Inflammatory macrophage (primary cell): ENCODE data around the gene TNS3.
A peak's percentile ranks its signal among the peaks of the same experiment; 100 is the strongest.
"Not testable (repeated sequence)": the region's sequence is repeated elsewhere in the genome, so short reads cannot be mapped to it uniquely, and the experiment has no call there.

Source experiments
- DNase-seq, 2 donors: peaks; one replicate each; pipeline ENCODE4 v3.0.0-alpha.2; 2020 to 2022

Gene TNS3

DNA sequence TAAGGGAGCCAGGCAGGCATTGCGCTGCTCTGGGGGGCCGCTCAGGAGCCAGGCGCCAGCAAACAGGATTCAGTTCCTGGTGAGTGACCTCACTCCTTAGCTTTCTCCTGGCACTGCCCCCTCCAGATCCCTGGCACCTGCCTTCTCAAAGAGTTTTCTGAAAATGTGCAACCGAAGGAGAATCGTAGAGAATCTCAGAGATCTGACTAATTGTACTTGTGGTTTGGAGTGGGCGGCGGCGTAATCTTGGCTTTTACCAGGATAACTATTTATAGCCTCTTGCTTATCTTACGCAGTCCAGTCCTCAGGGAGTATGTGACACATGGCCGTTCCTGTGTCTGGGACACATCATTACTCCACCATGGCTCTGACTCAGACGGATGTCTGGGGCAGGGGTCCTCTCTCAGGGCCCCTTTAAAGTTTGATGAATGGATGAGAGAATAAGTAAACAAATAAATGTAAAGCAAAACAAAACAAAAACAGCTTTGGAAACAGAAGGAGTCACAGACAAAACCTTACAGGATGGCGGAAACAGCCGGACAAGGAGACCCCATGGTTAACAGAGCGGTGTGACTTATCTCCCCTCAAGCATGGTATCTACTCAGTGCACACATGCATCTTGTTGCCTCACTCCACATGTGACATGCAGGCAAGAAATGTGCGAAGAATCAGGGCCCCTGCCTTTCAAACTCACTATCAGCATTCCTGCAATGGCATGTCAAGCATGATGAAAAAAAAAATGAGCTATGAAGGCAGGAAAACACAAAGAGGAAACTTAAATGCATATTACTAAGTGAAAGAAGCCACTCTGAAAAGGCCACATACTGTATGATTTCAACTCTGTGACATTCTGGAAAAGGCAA lies 99.7 kb downstream of the TNS3 start:
- peak; percentile 90 to 94 for DNase-seq

DNA sequence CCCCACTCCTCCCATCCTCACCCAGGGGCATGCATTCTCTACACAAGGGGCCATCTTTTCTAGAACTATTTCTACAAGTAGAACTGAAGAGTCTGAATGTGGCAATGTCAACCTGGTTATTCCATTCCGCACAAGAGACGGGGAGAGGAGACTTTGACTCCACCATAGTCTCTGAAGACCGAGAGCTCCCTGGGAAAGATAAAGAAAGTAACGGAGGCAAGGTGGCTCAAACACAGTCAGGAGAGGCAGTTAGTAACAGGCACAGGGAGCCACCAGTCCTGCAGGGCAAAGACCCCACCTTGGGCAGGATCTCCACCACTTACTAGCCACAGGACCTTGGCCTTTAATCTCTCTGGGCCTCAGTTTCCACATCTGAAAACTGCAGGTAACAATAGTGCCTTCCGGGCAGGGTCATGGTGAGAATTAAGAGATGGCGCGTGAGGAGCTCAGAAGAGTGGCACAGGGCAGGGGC lies 100.3 kb downstream of the TNS3 start:
- DNase-seq: no peak

DNA sequence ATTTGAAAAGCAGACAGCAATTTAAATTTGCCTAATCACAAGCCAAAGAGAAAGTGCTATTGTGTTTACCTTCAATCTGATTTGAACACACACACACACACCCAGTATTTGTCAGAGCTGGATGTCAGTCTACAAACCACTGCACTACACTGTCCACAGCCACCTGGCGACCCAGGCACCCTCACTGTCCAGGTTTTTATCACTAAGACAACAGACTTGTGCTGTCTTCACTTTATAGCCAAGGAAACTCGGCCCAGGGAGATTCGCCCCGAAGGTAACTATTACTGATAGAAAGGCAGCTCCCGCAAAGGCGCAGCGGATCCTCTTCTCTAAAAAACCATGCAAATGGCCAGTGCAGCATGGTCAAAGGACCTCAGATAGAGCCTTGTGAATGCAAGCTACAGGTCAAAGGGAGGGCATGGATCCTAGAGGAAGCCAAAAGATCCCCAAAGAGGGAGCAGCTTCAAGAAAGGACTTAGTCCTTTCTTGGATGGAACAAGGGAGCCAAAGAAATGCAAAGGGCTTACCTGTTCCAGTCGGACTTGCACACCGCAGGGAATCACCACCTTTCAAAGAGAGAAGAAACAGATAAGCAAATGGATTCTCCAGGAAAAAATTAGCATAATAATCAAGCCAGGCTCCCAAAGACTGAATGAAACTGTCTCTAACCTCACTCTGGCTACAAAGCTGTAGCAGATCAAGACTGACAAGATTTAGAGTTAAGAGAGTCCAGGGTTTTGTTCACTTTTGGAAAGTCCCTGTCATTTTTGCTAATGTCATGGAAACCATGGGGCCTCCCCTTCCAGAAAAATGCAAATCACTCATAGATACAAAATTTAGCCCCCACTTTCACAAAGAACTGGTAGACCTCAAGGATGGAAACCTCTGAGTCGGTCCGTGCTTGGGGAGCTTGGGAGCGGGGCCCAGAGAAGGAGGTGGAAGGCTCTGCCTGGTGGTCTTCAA lies 101.1 kb downstream of the TNS3 start:
- peak; percentile 52 to 55 for DNase-seq

DNA sequence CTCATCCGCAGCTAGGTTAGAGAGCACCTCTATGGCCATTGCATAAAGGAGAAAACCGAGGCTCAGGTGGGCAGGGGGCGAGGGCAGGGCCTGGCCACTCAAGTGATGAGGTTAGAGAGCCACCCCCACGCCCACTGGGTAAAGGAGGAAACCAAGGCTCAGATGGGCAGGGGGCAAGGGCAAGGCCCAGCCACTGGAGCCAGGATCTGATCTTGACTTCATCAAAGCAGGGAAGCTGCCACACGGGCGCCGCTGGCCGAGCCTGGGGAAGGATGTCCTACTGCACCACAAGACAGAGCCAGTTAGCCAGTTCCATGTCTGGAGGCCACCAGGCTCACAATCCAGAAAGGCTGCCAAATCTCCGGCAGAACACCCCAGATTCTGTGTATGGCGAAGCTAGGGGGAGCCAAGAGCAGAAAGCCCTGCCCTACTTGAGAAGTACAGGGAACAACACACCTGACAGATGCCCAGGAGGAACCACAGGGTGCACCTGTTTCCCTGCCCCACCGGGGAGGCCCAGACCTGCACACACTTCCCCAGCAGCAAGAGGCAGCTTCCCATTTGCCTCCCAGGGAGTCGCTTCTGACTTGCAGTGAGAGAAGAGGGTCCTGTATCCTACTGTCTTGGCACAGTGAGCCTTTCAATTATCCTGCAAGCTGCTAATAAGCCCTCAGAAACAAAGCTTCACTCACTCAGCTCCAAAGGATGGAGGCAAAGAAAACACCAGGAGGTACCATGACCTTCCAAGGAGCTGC lies 101.9 kb downstream of the TNS3 start:
- DNase-seq: peak in 1 of 2 donors; percentile 40

DNA sequence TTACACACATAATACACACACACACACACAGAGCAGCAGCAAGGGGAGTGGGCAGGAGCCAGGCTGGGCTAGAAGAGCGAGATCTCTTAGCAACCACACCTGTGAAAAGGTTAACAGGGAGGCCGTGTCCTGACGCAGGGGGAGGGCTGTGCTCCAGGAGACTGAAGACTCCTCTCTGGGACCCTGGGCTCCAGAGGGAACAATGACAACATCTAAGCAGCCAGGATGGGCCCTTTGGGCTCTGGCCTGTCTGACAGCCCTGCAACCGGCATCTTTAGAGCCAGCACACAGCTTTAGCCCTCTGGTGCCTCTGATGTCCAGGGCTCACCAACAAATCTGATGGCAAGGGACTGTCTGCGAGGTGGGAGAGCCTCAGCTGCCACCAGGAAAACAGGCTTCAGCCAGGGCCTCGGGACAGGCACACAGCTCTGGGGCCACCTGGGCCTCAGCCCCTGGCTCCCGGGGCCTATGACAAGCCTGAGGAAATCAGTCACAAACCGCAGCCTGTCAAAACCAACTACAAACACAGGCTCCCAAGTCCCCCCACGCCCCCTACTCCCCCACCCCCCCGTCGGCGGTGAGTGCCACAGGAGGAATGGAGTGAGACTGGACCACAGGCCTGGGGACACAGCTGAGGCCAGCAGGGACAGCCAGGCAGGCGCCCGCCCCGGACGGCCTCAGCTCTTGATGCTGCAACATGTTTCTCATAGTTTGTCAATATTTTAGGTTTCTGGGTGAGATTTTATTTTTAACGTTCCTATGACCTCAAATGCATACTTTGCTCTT lies 102.8 kb downstream of the TNS3 start:
- DNase-seq: peak in 1 of 2 donors; percentile 32

DNA sequence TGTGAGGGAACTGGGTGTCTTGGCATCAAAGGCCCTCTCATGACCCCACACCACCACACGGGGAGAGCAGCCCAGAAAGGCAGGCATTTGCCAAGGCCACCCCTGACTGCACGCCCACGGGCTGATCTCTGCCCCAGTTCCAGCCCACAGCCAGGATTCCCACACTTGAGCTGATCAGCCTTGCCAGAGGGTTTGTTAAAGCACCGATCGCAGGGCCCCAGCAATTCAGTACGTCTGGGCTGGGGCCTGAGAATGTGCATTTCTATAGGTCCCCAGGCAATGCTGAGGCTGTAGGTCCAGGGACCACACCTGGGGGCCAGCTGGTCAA lies 103.9 kb downstream of the TNS3 start:
- DNase-seq: peak; percentile 83 to 92

DNA sequence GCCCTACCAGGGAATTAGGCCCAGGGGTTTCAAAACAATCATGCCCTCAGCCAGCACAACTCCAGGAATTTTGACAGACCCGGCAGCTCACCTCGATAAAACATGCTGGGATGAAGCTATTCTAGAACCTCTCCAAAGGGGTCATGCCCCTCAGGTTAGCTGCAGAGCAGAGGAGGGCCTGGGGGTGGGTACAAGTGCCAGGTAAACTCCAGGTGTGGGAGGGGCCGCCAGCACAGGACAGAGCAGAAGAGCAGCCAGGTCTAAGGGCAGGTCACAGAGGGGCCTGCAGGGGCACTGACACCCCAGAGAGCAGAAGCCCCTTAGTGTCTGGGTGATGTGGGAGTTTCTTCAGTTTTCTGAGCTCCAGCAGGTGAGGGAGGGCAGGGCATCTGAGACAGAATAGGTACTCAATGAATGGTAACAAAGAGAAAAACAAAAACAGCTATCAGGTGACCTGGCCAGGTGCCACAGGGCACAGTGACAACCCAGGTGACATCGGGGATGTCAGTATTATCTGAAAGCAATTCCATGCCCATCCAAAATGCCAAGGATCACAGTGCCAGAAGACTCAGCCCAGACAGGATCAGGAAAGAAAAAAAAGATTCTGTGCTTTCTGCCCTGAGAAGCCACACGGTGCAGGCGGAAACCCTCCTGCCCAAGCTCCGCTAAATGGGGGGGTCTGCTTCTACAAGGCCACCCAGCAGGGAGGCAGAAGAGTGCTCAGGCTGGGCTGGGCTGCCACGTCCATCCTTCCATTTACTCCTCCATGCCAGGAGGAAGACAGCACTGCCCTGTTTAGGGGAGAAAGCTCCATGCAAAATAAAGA lies 104.5 kb downstream of the TNS3 start:
- no peak for DNase-seq

DNA sequence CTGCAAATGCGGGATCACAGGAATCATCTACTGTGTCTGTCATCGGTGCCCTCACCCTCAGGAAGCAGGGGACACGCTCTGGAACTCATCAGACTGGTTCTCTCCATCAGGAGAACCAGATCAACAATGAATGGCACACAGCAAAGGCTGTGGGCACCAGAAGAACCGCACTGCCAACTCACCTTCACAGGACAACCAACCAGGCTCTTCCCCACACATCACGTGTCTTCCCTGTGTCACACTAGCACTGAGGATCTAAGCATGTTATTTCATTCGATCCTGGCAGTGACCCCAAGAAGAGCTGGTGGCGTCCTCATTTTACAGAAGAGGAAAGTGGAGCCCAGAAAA lies 106.1 kb downstream of the TNS3 start:
- no peak for DNase-seq

DNA sequence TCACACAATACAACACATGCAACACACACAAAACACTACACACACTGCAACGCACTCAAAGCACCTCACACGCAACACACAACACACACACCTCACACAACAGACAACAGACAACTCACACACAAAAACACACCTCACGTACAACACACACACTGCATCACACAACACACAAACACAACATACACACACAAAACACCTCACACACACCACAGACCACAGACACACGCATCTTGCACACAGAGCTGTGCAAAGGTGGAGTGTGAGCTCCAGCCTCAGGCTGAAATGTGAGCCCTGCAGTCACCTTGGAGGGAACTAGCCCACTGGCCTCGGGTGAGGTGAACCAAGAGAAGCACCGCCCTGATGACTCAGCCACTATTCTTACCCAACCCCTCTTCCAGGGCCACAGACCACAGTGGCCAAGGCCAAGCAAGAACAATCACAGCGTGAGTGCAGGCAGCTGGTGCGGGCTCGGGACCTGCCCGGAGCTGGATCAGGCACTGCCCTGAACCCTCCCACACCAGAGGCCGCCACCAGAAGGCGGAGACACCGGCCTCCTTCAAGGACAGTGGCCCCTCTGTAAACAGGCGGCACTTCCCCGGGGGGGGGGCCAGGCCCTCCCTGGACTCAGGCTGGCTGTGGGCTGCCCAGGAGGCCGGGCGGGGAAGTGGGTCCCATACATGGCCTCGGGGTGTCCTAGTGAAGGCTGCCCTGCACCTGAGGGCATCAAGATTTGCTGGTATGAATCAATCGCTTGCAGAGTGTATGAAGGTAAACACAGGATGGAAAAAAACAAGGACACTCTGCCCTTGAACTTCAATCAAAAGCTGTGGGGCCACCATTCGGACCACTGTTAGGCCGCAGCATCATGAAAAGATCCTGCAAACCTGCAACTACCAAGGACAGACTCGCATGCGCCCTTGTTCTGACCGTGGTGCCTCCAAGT lies 106.7 kb downstream of the TNS3 start:
- DNase-seq: peak; percentile 98

DNA sequence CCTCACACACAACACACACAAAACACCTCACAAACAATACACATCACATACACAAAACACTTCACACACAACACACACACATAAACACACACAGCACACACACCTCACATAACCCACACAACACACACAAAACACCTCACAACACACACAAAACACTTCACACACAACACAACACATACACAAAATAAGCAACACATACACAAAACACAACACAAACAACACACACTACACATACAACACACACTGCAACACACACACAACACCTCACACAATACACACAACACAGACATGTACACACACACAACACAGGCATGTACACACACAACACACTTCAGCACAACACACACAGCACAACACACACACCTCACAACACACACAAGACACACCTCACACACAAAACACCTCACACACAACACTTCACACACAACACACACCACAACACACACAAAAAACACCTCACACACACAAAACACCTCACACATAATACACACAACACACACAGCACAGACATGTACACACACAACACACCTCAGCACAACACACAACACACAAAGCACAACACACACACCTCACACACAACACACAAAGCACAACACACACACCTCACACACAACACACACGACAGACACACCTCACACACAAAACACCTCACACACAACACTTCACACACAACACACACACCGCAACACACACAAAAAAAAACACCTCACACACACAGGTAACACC lies 107.5 kb downstream of the TNS3 start:
- no peak for DNase-seq

DNA sequence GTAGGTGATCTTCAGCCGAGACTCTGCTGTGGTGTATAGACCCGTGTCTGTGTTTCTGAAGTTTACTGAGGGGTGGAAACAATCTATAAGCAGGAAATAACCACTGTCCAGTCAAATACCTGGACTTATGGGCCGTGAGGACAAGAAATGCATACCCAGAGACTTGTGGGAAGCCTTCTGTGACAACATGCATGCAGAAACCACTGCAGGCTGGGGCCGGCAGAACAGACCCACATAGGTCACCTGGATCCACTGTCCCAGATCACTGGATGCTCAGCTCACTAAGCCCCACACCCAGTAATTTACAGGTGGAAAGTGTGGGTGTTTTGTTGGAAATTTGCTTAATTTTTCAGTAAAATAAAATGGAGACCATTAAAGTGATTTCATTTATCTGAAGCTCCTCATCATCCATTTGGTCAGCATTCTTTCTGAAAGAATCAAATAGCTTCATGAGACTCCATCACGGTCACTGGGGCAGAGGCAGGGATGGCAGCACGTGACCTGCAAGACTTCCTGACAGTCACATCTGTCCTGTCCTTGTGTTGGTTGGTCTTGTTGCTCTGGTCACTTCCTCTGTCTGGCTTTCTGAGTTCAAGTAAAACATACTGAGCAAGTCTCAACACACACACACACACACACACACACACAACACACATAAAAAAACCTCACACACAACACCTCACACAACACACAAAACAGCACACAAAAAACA lies 108.3 kb downstream of the TNS3 start:
- DNase-seq: peak; percentile 82 to 84

DNA sequence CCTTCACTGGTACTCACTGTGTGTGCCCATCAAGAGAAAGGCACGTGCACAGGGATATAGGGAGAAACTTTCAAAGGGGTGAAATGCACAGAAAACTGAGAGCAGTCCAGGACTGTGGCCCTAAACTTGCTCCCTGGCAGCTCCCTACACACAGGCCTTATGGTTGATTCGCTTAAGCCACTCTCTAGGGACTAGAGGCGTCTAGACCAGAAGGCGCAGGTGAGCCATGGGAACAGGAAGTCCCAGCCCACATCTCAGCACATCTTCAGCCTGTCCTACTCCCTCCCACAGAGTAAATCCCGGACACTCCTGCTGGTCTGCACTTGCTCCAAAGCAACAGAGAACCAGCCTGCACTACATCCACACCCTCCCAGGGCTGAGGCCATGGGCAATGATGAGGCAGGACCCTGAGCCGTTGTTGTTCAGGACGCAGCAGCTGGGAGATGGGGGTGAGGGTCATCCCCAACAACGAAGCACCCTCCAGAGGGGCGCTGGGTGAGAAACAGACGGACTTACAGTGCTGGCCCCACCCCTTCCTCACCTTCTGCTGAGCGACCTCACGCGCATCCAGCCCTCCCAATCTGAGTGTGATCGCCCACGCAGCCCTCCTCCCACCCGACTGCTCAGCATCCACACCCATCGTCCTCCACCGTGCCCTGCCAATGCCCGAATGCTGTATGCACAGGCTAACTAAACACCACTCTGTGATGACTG lies 109.3 kb downstream of the TNS3 start:
- DNase-seq: no peak

DNA sequence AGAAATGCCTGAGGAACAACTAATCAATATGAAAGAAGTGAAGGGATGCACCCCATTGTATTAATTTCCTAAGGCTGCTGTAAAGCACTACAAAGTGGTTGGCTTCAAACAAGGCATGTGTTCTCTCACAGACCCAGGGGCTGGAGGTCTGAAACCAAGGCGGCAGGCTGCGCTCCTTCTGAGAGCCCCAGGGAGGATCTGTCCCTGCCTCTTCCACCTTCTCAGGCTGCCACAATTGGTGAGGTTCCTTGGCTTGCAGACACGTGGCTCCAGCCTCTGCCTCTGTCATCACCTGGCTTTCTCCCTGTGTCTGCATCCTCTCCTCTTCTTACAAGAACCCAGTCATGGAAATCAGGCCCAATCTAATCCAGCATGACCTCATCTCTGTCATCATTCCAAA lies 110.1 kb downstream of the TNS3 start:
- no peak for DNase-seq

DNA sequence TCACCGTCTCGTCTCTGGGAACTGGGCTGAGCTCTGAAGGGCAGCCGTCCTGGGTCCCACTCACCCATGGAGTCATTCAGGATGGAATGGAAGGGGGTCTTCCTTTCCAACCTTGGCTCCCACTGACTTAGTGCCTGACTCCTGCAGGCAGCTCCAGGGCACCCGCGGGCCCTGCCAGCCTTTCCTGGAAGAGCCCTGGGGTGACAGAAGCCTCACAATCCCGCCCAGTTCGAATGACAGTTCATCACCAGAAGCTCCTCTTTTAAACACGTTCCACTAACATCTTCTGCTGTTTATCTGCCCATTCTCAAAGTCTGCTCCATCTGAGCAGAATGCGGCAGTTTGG lies 110.6 kb downstream of the TNS3 start:
- DNase-seq: no peak

DNA sequence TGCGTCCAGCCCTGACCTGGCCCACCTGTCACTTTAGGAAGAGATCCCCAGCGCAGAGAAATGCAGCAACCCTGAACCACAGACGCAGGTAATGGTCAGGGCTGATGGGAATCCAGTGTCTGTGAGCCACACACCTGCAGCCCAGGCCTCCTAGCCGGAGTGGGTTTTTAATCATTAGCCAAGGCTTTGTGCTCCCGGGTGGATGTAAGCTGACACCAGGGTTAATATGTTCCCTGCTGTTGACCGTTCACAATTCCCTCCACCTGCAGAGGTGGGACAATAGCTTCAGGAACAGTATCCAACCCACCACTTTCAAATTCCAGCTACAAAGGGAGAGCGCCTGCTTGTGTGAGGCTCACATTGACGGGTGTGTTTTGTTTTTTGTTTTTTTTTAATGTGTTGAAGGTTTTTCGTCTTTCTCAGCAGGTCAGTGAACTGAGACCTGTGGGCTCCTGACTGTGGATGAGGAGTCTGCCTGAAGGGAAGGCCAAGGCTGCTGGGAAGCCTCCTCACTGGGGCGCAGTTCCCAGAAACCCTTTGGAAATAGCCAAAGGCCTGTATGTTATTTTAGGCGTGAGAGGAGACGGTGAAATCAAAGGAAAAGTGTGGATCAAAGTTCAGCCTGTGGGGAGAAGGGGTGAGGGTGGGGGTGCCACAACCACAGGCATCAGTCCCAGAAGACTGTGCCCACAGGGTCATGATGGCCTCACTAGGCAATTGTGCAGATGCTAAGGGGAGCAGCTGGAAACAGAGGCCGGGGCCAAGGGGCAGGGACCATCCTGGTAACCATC lies 111.1 kb downstream of the TNS3 start:
- DNase-seq: no peak

DNA sequence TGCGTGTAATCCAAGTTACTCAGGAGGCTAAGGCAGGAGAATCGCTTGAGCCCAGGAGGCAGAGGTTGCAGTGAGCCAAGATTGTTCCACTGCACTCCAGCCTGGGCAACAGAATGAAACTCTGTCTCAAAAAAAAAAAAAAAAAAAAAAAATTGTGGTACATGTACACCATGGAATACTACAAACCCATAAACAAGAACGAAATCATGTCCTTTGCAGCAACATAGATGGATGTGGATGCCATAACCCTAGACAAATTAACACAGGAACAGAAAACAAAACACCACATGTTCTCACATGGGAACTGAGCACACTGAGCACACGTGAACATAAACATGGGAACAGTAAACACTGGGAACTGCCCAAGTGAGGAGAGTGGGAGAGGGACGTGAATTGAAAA lies 112.1 kb downstream of the TNS3 start:
- not testable (repeated sequence) for DNase-seq

DNA sequence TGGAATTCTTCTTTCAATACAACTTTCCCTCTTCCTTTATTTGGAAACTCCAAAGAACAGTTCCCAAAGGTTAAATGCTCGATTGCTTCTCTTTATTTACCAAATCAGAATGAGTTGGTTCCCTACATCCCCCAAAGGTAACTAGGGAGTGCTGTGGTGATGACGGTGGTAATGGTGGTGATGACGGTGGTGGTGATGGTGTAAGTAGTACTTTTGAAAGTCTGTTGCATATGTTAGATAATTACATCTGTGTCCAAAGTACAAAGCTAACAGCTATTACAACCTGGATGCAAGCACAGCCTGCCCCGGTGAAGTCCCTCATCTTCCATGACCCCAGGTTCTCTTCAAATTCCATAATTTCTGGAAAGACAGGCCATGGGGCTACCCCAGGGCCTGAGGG lies 115.1 kb downstream of the TNS3 start:
- DNase-seq: no peak
